SU-DHL-6 (cell line): ENCODE data around the gene SAFB2.

Experiments
- H2AFZ ChIP-seq: fragments of 200-600 bp; sonication (generic); 2 replicates; pipeline ENCODE4 v1.6.1; 2014; ENCODE audit warnings: low read depth, mild to moderate bottlenecking, moderate library complexity, mixed read lengths, antibody characterized with exemption, low read length; ENCODE audit not compliant: severe bottlenecking
- H3F3A ChIP-seq: fragments of 200-600 bp; shearing (Covaris generic); 2 replicates; pipeline ENCODE4 v1.6.0; 2016; ENCODE audit warnings: antibody characterized with exemption, mild to moderate bottlenecking; ENCODE audit not compliant: insufficient read depth
- H3K27ac ChIP-seq: fragments of 200-600 bp; sonication (generic); 2 replicates; pipeline ENCODE4 v1.5.1; 2016; ENCODE audit warnings: low read depth, mild to moderate bottlenecking, low read length, moderate library complexity, mixed read lengths
- H3K27me3 ChIP-seq: fragments of 200-600 bp; sonication (generic), shearing (Covaris generic); 2 replicates; pipeline ENCODE4 v1.6.0; 2014; ENCODE audit warnings: mild to moderate bottlenecking, low read length
- H3K36me3 ChIP-seq: fragments of 200-600 bp; sonication (generic); 2 replicates; pipeline ENCODE4 v1.6.1; 2014; ENCODE audit warnings: mild to moderate bottlenecking, low read length, mixed read lengths
- H3K4me2 ChIP-seq: fragments of 300-600, 200-600 bp; shearing (Covaris generic), sonication (generic); 2 replicates; pipeline ENCODE4 v1.6.0; 2014; ENCODE audit warnings: low read length, low read depth, mild to moderate bottlenecking; ENCODE audit not compliant: poor library complexity, severe bottlenecking
- H3K4me3 ChIP-seq: fragments of 200-600 bp; sonication (generic); 2 replicates; pipeline ENCODE4 v1.5.1; 2014; ENCODE audit warnings: antibody characterized with exemption, low read length, mild to moderate bottlenecking, mixed read lengths; ENCODE audit not compliant: insufficient read depth, poor library complexity, severe bottlenecking
- H3K79me2 ChIP-seq: fragments of 200-600 bp; sonication (generic); 2 replicates; pipeline ENCODE4 v1.6.1; 2014; ENCODE audit warnings: mild to moderate bottlenecking, low read length, moderate library complexity; ENCODE audit not compliant: insufficient read depth
- H3K9ac ChIP-seq: fragments of 200-600 bp; sonication (generic); 2 replicates; pipeline ENCODE4 v1.7.0; 2014; ENCODE audit warnings: mild to moderate bottlenecking, low read length
- H3K9me2 ChIP-seq: fragments of 200-600 bp; sonication (generic); replicated peaks from 2 replicates; pipeline ENCODE4 v1.6.1; 2014; ENCODE audit warnings: low read length; ENCODE audit not compliant: insufficient read depth
- H3K9me3 ChIP-seq: fragments of 200-600 bp; sonication (generic); 2 replicates; pipeline ENCODE4 v1.6.1; 2014; ENCODE audit warnings: low read length, mixed read lengths; ENCODE audit not compliant: insufficient read depth
- H4K20me1 ChIP-seq: fragments of 200-600 bp; sonication (generic); 2 replicates; pipeline ENCODE4 v1.6.1; 2014; ENCODE audit warnings: low read depth, mild to moderate bottlenecking, antibody characterized with exemption, low read length, moderate library complexity, mixed read lengths
- CTCF ChIP-seq: fragments of 200-600 bp; sonication (generic); IDR thresholded peaks from one replicate; pipeline ENCODE4 v1.5.1; 2017; ENCODE audit warnings: antibody characterized with exemption, mild to moderate bottlenecking, low read length, moderate library complexity; ENCODE audit not compliant: insufficient read depth, poor library complexity, severe bottlenecking
- EZH2phosphoT487 ChIP-seq: fragments of 200-600 bp; sonication (generic), shearing (Covaris generic); conservative IDR thresholded peaks from 2 replicates; pipeline ENCODE4 v1.6.1; 2018; ENCODE audit warnings: mild to moderate bottlenecking, antibody characterized with exemption, low read length, moderate library complexity, mixed read lengths

Gene SAFB2

GRCh38 chr19:5590865-5591154 lies 31.8 kb downstream of the SAFB2 start:
- Histone ChIP-seq H4K20me1 (no peaks in the 10 kb centered on the region), H3K4me2 (no peak overlapping the region), H3K9ac (no peak overlapping the region), H3F3A (no peaks in the 10 kb centered on the region), H3K9me3 (no peaks in the 10 kb centered on the region), H3K27ac (no peak overlapping the region), H3K27me3 (no peaks in the 10 kb centered on the region), H3K36me3 (0 out of 2 replicates have a peak, but pooled peaks cover 6% of the 10 kb centered on the region), H3K4me3 (no peak overlapping the region), H3K79me2 (no peaks in the 10 kb centered on the region), H3K9me2 (no peaks in the 10 kb centered on the region), H2AFZ (no peak overlapping the region)
- TF ChIP-seq EZH2phosphoT487 (no peak), CTCF (no peak)

DNA sequence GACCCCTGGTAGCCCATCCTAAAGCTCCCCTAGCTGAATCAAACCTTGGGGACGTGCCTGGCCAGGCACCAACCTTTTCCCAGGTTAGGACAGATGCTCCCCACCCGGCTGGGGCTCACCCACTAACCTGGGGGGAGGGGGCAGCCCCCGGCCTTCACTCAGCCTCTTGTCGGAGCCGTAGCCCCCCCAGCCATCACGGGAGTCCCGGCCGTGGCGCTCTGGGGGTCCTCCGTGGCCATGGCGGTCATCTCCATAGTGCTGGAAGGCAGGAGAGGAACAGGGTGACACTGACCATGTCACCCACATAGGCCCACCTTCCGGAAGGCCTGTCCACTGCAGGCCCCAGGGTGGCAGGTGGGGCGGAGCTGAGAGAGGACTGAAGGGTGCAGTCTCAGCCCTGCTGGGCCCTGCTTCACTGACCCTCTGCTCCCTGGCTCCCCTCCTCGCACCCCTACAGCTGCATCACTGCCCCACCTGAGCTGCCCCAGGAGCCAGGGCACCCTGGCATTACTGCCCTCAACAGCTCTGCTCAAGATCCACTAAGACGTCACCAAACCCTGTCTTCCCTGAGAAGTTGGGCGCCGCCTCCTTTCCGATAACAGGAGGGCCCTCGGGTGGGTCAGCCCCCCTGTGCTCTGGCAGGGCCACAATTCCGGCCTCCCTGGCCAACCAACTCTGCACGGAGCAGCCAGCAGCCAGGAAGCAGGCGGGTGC lies 32.3 kb downstream of the SAFB2 start:
- no peaks in the 10 kb centered on the region for H3K9me2 ChIP-seq
- no peaks in the 10 kb centered on the region for H3F3A ChIP-seq
- TF ChIP-seq EZH2phosphoT487 (no peak), CTCF (no peak)
- H3K4me2 ChIP-seq: no peak overlapping the region
- no peaks in the 10 kb centered on the region for H3K79me2 ChIP-seq
- no peak overlapping the region for H2AFZ ChIP-seq
- H3K27me3 ChIP-seq: no peaks in the 10 kb centered on the region
- H4K20me1 ChIP-seq: no peaks in the 10 kb centered on the region
- no peak overlapping the region for H3K9ac ChIP-seq
- no peak overlapping the region for H3K27ac ChIP-seq
- no peak overlapping the region for H3K4me3 ChIP-seq
- H3K9me3 ChIP-seq: no peaks in the 10 kb centered on the region
- H3K36me3 ChIP-seq: 0 out of 2 replicates have a peak, but pooled peaks cover 6% of the 10 kb centered on the region

- Histone ChIP-seq H3K27me3 (no peaks in the 10 kb centered on the region), H3K4me2 (no peak overlapping the region), H3K27ac (no peak overlapping the region), H3K4me3 (no peak overlapping the region), H3K9me2 (no peaks in the 10 kb centered on the region), H3K79me2 (no peaks in the 10 kb centered on the region), H3K9ac (no peak overlapping the region), H2AFZ (no peak overlapping the region), H3K9me3 (no peaks in the 10 kb centered on the region), H3F3A (no peaks in the 10 kb centered on the region), H4K20me1 (no peaks in the 10 kb centered on the region), H3K36me3 (0 out of 2 replicates have a peak, but pooled peaks cover 6% of the 10 kb centered on the region)
- TF ChIP-seq CTCF (no peak), EZH2phosphoT487 (no peak)
Measured at GRCh38 chr19:5588906-5589676, 33.5 kb downstream of the SAFB2 start.
